Smooth muscle cell (in vitro differentiated cells): ENCODE measurements around the gene NTN1. TPM values are rescaled to one million over a fixed set of nuclear protein-coding genes. Genes with fewer than 3 reads are reported as not detected.

Experiments used
- DNase-seq: peaks from one replicate; lab custom pipeline; 2025; ENCODE audit not compliant: unreplicated experiment; lab: John Stamatoyannopoulos, UW
- H2AFZ ChIP-seq: fragments of 200-600 bp; sonication (generic); 2 replicates; pipeline ENCODE4 v1.6.0; 2016; ENCODE audit warnings: antibody characterized with exemption, low read depth, mild to moderate bottlenecking
- H3F3A ChIP-seq: fragments of 200-600 bp; sonication (generic); 2 replicates; pipeline ENCODE4 v1.6.0; 2017; ENCODE audit warnings: antibody characterized with exemption, low read depth
- H3K27ac ChIP-seq: fragments of 200-600 bp; sonication (generic); 2 replicates; pipeline ENCODE4 v1.5.1; 2016; ENCODE audit warnings: low read depth, mild to moderate bottlenecking
- H3K27me3 ChIP-seq: fragments of 200-600 bp; sonication (generic); 2 replicates; pipeline ENCODE4 v1.6.1; 2016; ENCODE audit warnings: low read depth, mild to moderate bottlenecking
- H3K36me3 ChIP-seq: fragments of 200-600 bp; sonication (generic); 2 replicates; pipeline ENCODE4 v1.5.1; 2016; ENCODE audit warnings: low read depth
- H3K4me1 ChIP-seq: fragments of 200-600 bp; sonication (generic); 2 replicates; pipeline ENCODE4 v1.5.1; 2016; ENCODE audit warnings: low read depth
- H3K4me2 ChIP-seq: fragments of 200-600 bp; sonication (generic); 2 replicates; pipeline ENCODE4 v1.6.0; 2016; ENCODE audit warnings: mild to moderate bottlenecking
- H3K4me3 ChIP-seq: fragments of 200-600 bp; sonication (generic); 2 replicates; pipeline ENCODE4 v1.5.1; 2016; ENCODE audit warnings: mild to moderate bottlenecking
- H3K79me2 ChIP-seq: fragments of 200-600 bp; sonication (generic); 2 replicates; pipeline ENCODE4 v1.6.0; 2016; ENCODE audit warnings: low read depth, mild to moderate bottlenecking
- H3K9ac ChIP-seq: fragments of 200-600 bp; sonication (generic); 2 replicates; pipeline ENCODE4 v1.6.0; 2016; ENCODE audit warnings: low read depth
- H3K9me3 ChIP-seq: fragments of 200-600 bp; sonication (generic); replicated peaks from 2 replicates; pipeline ENCODE4 v1.5.1; 2016; ENCODE audit warnings: low read depth
- H4K20me1 ChIP-seq: fragments of 200-600 bp; sonication (generic); 2 replicates; pipeline ENCODE4 v1.6.0; 2016; ENCODE audit warnings: low read depth
- WGBS: methylation state at CpG from one replicate; pipeline ENCODE4 v1.1.7; 2016; ENCODE audit warnings: low lambda C conversion rate; 5-methylcytosine and 5-hydroxymethylcytosine counted together
- polyA plus RNA-seq: library from polyadenylated mRNA; unstranded; fragments of >200 nt; fragmentation: Nextera tagmentation; extraction: Ambion mirVana; gene quantifications from 2 replicates; pipeline ENCODE4 v1.2.1, GENCODE V29; 2016
- total RNA-seq: library from RNA; depleted of rRNA; stranded (reverse); fragments of >200 nt; gene quantifications from 2 replicates; pipeline ENCODE4 v1.2.3, GENCODE V29; 2014
- TF ChIP-seq, protein P1 (sequence below): fragments of 200-600 bp; sonication (generic); IDR thresholded peaks from 2 replicates; pipeline ENCODE4 v1.5.1; 2017; ENCODE audit warnings: borderline replicate concordance, mild to moderate bottlenecking, antibody characterized with exemption; ENCODE audit not compliant: insufficient read depth, poor library complexity, severe bottlenecking

The NTN1 gene
- total and polyA plus RNA-seq, 2 experiments from 2014 or later, result 0.07 to 0.72 TPM

GRCh38 chr17:9235346-9235745, 214.0 kb downstream of the NTN1 start:
- Histone ChIP-seq H3K36me3 (no peaks in the 10 kb centered on the region), H3K4me1 (peaks cover 3% of the 10 kb centered on the region), H3K4me2 (no peak overlapping the region), H3K4me3 (no peak overlapping the region), H3K27ac (no peak overlapping the region), H3K9me3 (no peaks in the 10 kb centered on the region), H2AFZ (no peak overlapping the region), H4K20me1 (no peaks in the 10 kb centered on the region), H3K79me2 (no peaks in the 10 kb centered on the region), H3F3A (no peaks in the 10 kb centered on the region), H3K27me3 (no peaks in the 10 kb centered on the region), H3K9ac (no peak overlapping the region)
- no peak for DNase-seq
- 74% methylated on average over 4 of the region's 4 CpGs for WGBS
- TF ChIP-seq, protein P1, sequence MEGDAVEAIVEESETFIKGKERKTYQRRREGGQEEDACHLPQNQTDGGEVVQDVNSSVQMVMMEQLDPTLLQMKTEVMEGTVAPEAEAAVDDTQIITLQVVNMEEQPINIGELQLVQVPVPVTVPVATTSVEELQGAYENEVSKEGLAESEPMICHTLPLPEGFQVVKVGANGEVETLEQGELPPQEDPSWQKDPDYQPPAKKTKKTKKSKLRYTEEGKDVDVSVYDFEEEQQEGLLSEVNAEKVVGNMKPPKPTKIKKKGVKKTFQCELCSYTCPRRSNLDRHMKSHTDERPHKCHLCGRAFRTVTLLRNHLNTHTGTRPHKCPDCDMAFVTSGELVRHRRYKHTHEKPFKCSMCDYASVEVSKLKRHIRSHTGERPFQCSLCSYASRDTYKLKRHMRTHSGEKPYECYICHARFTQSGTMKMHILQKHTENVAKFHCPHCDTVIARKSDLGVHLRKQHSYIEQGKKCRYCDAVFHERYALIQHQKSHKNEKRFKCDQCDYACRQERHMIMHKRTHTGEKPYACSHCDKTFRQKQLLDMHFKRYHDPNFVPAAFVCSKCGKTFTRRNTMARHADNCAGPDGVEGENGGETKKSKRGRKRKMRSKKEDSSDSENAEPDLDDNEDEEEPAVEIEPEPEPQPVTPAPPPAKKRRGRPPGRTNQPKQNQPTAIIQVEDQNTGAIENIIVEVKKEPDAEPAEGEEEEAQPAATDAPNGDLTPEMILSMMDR, result no peak

DNA sequence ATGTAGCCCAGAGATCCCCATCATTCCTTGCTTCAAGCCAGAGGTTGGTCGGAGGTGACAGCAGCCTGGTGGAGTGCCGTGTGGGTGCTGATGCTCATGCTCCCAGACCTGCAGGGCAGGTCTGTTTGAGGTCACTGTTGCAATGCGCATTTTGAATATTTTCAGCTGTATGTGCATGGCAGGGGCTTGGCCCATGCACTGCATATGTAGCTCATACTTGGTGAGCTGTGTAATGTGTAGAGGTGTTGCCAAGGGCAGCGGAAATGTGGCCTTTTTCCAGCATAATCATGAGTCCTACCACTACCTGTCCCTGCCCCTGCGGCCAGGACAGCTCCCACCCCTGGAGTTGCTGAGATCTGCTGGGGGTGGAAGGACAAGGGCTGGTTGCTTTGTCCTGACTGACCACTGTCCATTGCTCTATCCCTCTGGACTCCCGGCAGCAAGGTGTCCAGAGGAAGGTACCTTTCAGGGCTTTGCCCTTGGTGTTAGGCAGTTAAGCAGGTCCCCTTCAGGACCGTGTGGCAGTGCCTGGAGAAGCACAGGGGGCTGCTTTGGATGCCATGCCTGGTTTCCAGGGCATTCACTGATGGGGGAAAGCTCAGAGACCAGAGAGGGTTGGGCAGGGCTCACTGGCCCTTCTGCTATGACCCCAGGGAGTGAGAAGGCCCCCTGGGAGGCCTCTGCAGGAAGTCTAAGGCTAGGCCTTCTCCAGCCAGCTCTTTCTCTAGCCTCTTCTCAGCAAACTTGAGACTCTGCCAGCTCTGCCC, 215.2 kb downstream of the NTN1 start:
- TF ChIP-seq, protein P1, result no peak

DNA sequence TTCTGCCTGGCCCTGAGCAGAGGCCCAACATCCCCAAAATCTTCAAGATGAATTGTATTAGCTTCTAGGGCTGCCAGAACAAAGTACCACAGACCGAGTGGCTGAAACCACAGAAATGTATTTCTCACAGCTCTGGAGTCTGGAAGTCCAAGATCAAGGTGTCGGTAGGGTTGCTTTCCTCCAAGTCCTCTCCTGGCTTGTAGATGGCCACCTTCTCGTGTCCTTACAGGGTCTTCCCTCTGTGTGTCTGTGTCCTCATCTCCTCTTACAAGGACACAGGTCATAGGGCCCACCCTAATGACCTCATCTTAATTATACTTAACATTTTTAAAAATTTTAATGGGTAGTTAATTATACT, 215.7 kb downstream of the NTN1 start:
- H3K4me3 ChIP-seq, result no peak overlapping the region
- H3K27ac ChIP-seq, result no peak overlapping the region
- H3K27me3 ChIP-seq, result no peaks in the 10 kb centered on the region
- no peaks in the 10 kb centered on the region for H3K79me2 ChIP-seq
- TF ChIP-seq, protein P1, result no peak
- 92% methylated on average over 3 of the region's 3 CpGs for WGBS
- peaks cover 3% of the 10 kb centered on the region for H3K4me1 ChIP-seq
- no peak overlapping the region for H3K9ac ChIP-seq
- no peaks in the 10 kb centered on the region for H4K20me1 ChIP-seq
- no peak overlapping the region for H2AFZ ChIP-seq
- no peaks in the 10 kb centered on the region for H3F3A ChIP-seq
- no peak for DNase-seq
- no peaks in the 10 kb centered on the region for H3K36me3 ChIP-seq
- no peaks in the 10 kb centered on the region for H3K9me3 ChIP-seq
- no peak overlapping the region for H3K4me2 ChIP-seq

More for the DNA sequence above, 215.2 kb downstream of the NTN1 start:
- Histone ChIP-seq H2AFZ (no peak overlapping the region), H3K4me2 (no peak overlapping the region), H3K27ac (no peak overlapping the region), H3K27me3 (no peaks in the 10 kb centered on the region), H3K79me2 (no peaks in the 10 kb centered on the region), H3K36me3 (no peaks in the 10 kb centered on the region), H3F3A (no peaks in the 10 kb centered on the region), H3K9ac (no peak overlapping the region), H3K4me3 (no peak overlapping the region), H4K20me1 (no peaks in the 10 kb centered on the region), H3K4me1 (peaks cover 3% of the 10 kb centered on the region), H3K9me3 (no peaks in the 10 kb centered on the region)
- no peak for DNase-seq
- 92% methylated on average over 7 of the region's 7 CpGs for WGBS
